ENCODE results near the gene C4A.
"Not testable (repeated sequence)": the region's sequence is repeated elsewhere in the genome, so short reads cannot be mapped to it uniquely, and the experiment has no call there.

DNA sequence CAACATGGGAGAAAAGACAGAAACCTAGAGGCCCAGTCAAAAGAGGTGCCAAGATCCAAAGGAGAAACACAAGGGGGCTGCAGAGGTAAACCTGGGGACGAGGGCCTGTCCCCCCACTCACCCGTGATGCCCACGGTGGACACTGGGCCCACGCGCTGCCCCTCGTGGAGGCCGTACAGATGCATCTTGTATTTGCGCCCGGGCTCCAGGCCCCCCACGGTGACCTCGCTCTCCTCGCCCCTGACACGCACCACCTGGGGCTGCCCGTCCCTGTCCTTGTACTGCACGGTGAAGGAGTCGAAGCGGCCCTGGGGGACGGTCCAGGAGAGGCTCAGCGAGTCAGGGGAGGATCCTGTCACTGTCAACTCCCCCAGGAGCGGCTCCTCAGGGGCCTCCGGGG, 67.3 kb downstream of the C4A start:
- not testable (repeated sequence) for TF ChIP-seq EZH2 (IDR thresholded peaks at IDR 0.05; ENCODE audit: low read depth)
- TF ChIP-seq, protein P1, sequence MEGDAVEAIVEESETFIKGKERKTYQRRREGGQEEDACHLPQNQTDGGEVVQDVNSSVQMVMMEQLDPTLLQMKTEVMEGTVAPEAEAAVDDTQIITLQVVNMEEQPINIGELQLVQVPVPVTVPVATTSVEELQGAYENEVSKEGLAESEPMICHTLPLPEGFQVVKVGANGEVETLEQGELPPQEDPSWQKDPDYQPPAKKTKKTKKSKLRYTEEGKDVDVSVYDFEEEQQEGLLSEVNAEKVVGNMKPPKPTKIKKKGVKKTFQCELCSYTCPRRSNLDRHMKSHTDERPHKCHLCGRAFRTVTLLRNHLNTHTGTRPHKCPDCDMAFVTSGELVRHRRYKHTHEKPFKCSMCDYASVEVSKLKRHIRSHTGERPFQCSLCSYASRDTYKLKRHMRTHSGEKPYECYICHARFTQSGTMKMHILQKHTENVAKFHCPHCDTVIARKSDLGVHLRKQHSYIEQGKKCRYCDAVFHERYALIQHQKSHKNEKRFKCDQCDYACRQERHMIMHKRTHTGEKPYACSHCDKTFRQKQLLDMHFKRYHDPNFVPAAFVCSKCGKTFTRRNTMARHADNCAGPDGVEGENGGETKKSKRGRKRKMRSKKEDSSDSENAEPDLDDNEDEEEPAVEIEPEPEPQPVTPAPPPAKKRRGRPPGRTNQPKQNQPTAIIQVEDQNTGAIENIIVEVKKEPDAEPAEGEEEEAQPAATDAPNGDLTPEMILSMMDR (conservative IDR thresholded peaks at IDR 0.05) = not testable (repeated sequence)
